HTERT RPE-1 (cell line): ENCODE data around the gene AKR1A1.
"Not testable (repeated sequence)": the region's sequence is repeated elsewhere in the genome, so short reads cannot be mapped to it uniquely, and the experiment has no call there.

ENCODE experiments used
- in situ Hi-C: fragments of 300-500 bp; cut with MboI; formaldehyde crosslinking; loops from 4 replicates; pipeline ENCODE4 v1.14.3; 2020; ENCODE audit warnings: low sequenced_read_pairs

AKR1A1 gene

GRCh38 chr1:45569571-45569961, 18.9 kb downstream of the AKR1A1 start:
- in situ Hi-C loops = no loop called here

GRCh38 chr1:45569962-45570581, 19.4 kb downstream of the AKR1A1 start:
- in situ Hi-C loops = no loop called here

GRCh38 chr1:45570631-45571030, 20.0 kb downstream of the AKR1A1 start:
- in situ Hi-C loops = no loop called here

- in situ Hi-C loops = no loop called here
These were observed 22.7 kb downstream of the AKR1A1 start for GRCh38 chr1:45573231-45573804.

- in situ Hi-C loops = no loop called here
These were observed 23.5 kb downstream of the AKR1A1 start for GRCh38 chr1:45574105-45574626.

- in situ Hi-C loops = no loop called here
These were observed 32.6 kb downstream of the AKR1A1 start for GRCh38 chr1:45583264-45583665.

GRCh38 chr1:45583666-45584350, 33.2 kb downstream of the AKR1A1 start, which contains the start of gene NASP:
Gene NASP (plus strand): TSS chr1:45584041. CDS start chr1:45584147, 106 bp downstream.
- in situ Hi-C loops = no loop called here

GRCh38 chr1:45584351-45585109, 33.9 kb downstream of the AKR1A1 start:
- in situ Hi-C loops = no loop called here

GRCh38 chr1:45585110-45585426, 34.4 kb downstream of the AKR1A1 start:
- in situ Hi-C loops = no loop called here

- in situ Hi-C loops = no loop called here
These were observed 35.0 kb downstream of the AKR1A1 start for GRCh38 chr1:45585496-45586075.

GRCh38 chr1:45586769-45587168, 36.1 kb downstream of the AKR1A1 start:
- in situ Hi-C loops = no loop called here

GRCh38 chr1:45589861-45590260, 39.2 kb downstream of the AKR1A1 start:
- in situ Hi-C loops = no loop called here

- in situ Hi-C loops = no loop called here
These were observed 43.8 kb downstream of the AKR1A1 start for GRCh38 chr1:45594412-45594811.

GRCh38 chr1:45596765-45597164, 46.1 kb downstream of the AKR1A1 start:
- in situ Hi-C loops = not testable (repeated sequence)

GRCh38 chr1:45604239-45604638, 53.6 kb downstream of the AKR1A1 start:
- in situ Hi-C loops = no loop called here

- in situ Hi-C loops = no loop called here
These were observed 56.9 kb downstream of the AKR1A1 start for GRCh38 chr1:45607404-45608074.

GRCh38 chr1:45608175-45609156, 57.8 kb downstream of the AKR1A1 start:
- in situ Hi-C loops = no loop called here

GRCh38 chr1:45610589-45611226, 60.1 kb downstream of the AKR1A1 start:
- in situ Hi-C loops = no loop called here
